GM10248 (cell line): ENCODE data around the gene NOVA1.

Source experiments
- CTCF ChIA-PET: fragments of 300-600 bp; sonication (Branson Sonifier 250); formaldehyde crosslinking; extraction: SDS; loops from one replicate; lab custom pipeline; 2021; ENCODE audit warnings: antibody characterized with exemption; lab: Yijun Ruan, JAX
- POLR2A ChIA-PET: fragments of 350-650 bp; sonication (Branson Sonifier 250); formaldehyde crosslinking; extraction: SDS; loops from one replicate; lab custom pipeline; 2020; ENCODE audit warnings: antibody characterized with exemption; lab: Yijun Ruan, JAX
- DNase-seq: peaks from one replicate; pipeline ENCODE4 v3.0.0; 2012; ENCODE audit errors: extremely low spot score
- TF ChIP-seq, protein P1 (sequence below): IDR thresholded peaks from 2 replicates; pipeline ENCODE4 v1.5.1; 2012; ENCODE audit warnings: mild to moderate bottlenecking, low read depth; ENCODE audit errors: extremely low read depth, missing control alignments, control extremely low read depth

The NOVA1 gene

DNA sequence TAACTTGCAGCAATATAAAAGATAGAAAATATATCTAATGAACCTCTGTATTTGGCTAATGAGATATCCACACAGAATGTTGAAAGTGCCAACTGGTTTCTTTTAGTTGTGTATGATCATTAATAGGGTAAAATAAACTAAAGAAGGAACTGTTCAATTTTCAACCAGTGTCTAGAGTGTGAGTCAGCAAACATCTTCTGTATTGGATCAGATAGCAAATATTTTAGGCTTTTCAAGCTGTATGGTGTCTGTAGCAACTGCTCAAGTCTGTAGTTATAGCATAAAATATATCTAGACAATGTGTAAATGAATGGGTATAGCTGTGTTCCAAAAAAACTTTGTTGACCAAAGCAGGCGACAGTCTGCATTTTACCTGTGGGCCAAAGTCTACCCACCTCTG lies 23.5 kb upstream of the NOVA1 start:
- TF ChIP-seq, protein P1, sequence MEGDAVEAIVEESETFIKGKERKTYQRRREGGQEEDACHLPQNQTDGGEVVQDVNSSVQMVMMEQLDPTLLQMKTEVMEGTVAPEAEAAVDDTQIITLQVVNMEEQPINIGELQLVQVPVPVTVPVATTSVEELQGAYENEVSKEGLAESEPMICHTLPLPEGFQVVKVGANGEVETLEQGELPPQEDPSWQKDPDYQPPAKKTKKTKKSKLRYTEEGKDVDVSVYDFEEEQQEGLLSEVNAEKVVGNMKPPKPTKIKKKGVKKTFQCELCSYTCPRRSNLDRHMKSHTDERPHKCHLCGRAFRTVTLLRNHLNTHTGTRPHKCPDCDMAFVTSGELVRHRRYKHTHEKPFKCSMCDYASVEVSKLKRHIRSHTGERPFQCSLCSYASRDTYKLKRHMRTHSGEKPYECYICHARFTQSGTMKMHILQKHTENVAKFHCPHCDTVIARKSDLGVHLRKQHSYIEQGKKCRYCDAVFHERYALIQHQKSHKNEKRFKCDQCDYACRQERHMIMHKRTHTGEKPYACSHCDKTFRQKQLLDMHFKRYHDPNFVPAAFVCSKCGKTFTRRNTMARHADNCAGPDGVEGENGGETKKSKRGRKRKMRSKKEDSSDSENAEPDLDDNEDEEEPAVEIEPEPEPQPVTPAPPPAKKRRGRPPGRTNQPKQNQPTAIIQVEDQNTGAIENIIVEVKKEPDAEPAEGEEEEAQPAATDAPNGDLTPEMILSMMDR, result no peak
- DNase-seq, result no peak
- ChIA-PET CTCF (no interaction called here), POLR2A (no interaction called here)

DNA sequence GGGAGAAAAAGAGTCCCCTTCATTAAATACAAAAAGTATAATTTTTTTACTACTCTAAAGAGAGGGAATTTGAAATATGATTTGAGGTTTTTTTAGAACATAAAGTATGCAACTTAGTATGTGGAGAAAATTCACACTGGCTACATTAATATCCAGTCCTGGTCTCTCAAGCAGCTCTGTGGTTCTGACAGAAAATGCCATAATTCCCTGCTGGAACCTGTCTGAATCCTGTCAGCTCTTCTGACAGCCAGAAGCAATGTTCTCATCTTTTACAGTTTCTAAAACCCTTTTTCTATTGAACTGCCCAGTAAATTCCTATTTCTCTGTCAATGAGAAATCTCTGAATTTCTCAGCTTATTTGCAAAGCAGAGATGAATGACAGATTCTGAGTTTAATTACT lies 13.4 kb upstream of the NOVA1 start:
- POLR2A ChIA-PET, result no interaction called here
- TF ChIP-seq, protein P1, result no peak
- CTCF ChIA-PET, result no interaction called here
- no peak for DNase-seq

DNA sequence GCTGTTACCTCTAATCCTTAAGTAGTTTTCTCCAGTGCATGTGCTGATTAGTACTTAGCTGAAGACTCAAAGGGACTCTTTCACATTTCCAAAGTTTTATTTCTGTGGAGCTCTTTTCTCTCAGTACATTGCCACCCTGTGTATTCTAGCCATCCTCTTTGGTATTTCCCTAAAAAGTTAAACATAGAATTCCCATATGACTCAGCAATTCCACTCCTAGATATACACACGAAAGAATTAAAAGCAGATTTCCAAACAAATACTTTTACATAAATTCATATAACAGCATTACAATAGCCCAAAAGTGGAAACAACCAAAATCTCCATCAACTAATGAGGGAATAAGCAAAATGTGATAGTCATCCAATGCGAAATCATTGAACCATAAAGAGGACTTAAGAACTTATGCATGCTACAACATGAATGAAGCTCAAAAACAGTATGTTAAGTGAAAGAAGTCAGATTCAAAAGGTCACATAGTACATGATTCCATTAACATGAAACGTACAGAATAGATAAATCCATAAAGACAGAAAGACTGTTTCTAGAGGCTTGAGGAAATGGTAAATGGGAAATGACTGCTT lies 9.0 kb upstream of the NOVA1 start:
- no peak for DNase-seq
- TF ChIP-seq, protein P1, result no peak
- CTCF ChIA-PET, result interaction anchor here (1.7 kb wide), 1 partner anchor 8 kb away, joined by 3 read pairs; no protein-coding TSS in a partner anchor
- POLR2A ChIA-PET, result no interaction called here

DNA sequence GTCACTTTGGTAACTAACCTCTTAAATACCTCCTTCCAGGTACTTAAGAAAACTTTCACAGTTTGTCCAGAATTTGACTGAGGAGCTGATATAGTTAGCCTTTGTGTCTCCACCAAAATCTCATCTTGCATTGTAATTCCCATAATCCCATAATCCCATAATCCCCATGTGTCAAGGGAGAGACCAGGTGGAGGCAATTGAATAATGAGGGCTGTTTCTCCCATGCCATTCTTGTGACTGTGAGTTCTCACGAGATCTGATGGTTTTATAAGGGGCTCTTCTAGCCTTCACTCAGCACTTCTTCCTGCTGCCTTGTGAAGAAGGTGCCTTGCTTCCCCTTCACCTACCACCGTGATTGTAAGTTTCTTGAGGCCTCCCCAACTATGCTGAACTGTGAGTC lies 7.8 kb upstream of the NOVA1 start:
- ChIA-PET POLR2A (no interaction called here), CTCF (interaction anchor here (1.7 kb wide), 1 partner anchor 9 kb away, joined by 3 read pairs; no protein-coding TSS in a partner anchor)
- TF ChIP-seq, protein P1, result no peak
- DNase-seq, result no peak

DNA sequence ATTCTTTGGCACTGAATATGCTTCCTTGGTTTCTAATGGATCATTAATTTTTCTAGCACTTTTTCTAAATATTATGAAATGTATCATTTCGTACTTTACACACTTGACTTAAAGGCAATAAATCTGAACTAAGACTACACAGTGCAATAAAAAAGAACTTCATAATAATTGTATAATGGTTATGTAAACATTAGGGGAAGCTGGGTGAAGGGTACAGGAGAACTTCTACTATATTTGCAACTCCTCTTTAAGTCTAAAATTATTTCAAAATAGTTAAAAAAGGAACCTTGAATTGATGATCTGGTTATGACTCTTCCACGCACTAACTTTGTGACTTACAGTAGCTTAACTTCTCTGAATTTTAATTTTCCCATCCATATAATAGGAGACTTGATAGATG lies 5.1 kb upstream of the NOVA1 start:
- CTCF ChIA-PET, result no interaction called here
- TF ChIP-seq, protein P1, result no peak

DNA sequence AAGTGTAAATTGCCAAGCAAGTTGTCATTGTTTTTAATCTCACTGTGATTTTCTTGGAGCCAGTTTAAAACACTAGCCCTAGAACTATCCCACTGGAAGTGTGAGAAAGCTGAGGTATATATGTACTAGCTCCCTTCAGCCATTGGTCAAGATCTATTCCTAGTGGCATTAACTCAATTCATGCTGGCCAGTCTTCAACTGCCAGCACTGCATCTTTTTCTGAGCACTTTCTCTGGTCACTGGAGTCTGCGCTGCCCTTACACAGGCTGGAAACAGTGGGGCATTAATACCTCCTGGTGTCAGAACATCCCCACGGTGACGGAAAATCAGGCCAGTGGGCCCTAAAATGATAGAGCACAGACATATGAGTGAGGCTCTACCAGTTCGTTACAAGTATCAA lies 4.0 kb upstream of the NOVA1 start:
- CTCF ChIA-PET, result no interaction called here
- POLR2A ChIA-PET, result no interaction called here
- no peak for DNase-seq
- TF ChIP-seq, protein P1, result no peak

More for the DNA sequence above, 5.1 kb upstream of the NOVA1 start:
- POLR2A ChIA-PET, result no interaction called here
- DNase-seq, result no peak

DNA sequence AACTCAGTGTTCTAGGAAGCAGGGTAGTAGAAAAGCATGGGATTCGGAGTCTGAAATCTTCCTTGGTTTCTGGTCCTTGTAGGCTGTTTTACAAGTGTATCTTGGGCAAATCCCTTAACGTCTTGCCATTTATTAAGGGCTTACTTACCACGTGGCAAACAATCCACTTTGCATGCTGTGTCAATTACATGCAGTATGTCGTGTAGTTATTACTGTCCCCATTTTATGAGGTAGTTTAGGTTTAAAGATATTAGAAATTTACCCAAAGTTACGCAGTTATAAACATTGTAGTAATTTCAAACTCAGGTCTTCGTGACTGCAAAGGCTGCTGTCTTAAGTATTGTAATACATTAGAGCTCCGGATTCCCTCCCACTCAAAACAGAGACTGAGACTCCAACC lies 1.5 kb upstream of the NOVA1 start:
- CTCF ChIA-PET, result no interaction called here
- POLR2A ChIA-PET, result no interaction called here
- no peak for DNase-seq
- TF ChIP-seq, protein P1, result no peak
